ENCODE data around the gene RREB1. TPM values are rescaled to one million over a fixed set of nuclear protein-coding genes. Genes with fewer than 3 reads are reported as not detected.

Gene RREB1
- total and polyA plus RNA-seq, 2 of the 4 experiments (the other 2 are of a cell fraction) = 8.4 to 14.5 TPM

DNA sequence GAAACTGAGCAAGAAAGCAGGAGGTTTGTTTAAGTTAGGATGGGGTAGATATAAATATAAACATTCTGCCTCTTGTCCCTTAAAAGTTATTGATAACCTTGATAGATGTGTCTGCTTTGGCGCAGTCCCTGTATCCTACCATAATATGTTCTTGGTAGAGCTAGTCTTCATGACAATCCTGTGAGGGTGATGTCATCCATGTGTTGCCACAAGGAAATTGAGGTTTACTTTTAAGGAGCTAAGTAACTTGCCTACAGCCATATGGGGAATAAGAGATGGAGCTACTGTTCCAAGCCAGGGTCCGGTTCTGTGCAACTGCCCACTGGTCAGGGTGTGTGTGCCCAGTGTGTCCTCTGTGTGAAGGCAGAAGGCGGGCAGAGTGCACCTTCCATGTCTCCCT, 126.8 kb downstream of the RREB1 start:
- no peak for TF ChIP-seq RAD21 (IDR thresholded peaks at IDR 0.05; ENCODE audit: low read length)
- H3K4me3 ChIP-seq (ENCODE audit: insufficient read depth, low read depth, low read length) = no peak overlapping the region
- H3K9me1 ChIP-seq (ENCODE audit: insufficient read depth, low read length) = peaks cover 12% of the 10 kb centered on the region
- H3K4ac ChIP-seq (ENCODE audit: low read depth, low read length) = no peak overlapping the region
- no peak overlapping the region for H2BK20ac ChIP-seq (ENCODE audit: low read depth, low read length)
- peaks cover 40% of the 10 kb centered on the region for H3K36me3 ChIP-seq (ENCODE audit: control insufficient read depth, insufficient read depth, low read length)
- CTCF ChIA-PET = no interaction called here
- no peaks in the 10 kb centered on the region for H3K27me3 ChIP-seq (ENCODE audit: control insufficient read depth, insufficient read depth, low read length)
- H3K18ac ChIP-seq (ENCODE audit: low read depth, low read length) = no peak overlapping the region
- POLR2A ChIA-PET (ENCODE audit: unreplicated experiment) = no interaction called here
- no peaks in the 10 kb centered on the region for H3K9me3 ChIP-seq (ENCODE audit: control insufficient read depth, insufficient read depth, low read length)
- H3K27ac ChIP-seq (ENCODE audit: insufficient read depth, low read length) = no peak overlapping the region
- dilution Hi-C loops (cut with HindIII; ENCODE audit: low sequenced_read_pairs, unreplicated experiment) = no loop called here
- H3K56ac ChIP-seq (ENCODE audit: extremely low read depth, insufficient read depth, low read length) = no peak overlapping the region
- no peak overlapping the region for H3K9ac ChIP-seq (ENCODE audit: low read depth, low read length)
- in situ Hi-C loops (cut with MboI; ENCODE audit: low sequenced_read_pairs) = no loop called here
- H3K79me1 ChIP-seq (ENCODE audit: low read depth in 1 of 2, low read length in 2 of 2) = peaks cover 42 to 64% of the 10 kb centered on the region in 2 experiments
- H2BK15ac ChIP-seq (ENCODE audit: low read depth, low read length) = no peak overlapping the region
- BruUV-seq (replicated peaks) = no TSS peak
- ATAC-seq (ENCODE audit: low read depth) (peak; percentile 43), DNase-seq (peak; percentile 41)
- WGBS, 2 experiments (ENCODE audit: extremely low coverage in 2 of 2, insufficient read length in 1 of 2) = no CpG with 5 or more reads among the region's 3 CpGs
- no peak overlapping the region for H2BK5ac ChIP-seq (ENCODE audit: low read depth, low read length, poor library complexity, severe bottlenecking)
- H2AK9ac ChIP-seq (replicated peaks; ENCODE audit: low read depth, low read length, poor library complexity) = peak overlapping the region; percentile 29
- no peak overlapping the region for H4K8ac ChIP-seq (ENCODE audit: low read depth in 2 of 2, low read length in 2 of 2)
- H2BK120ac ChIP-seq (ENCODE audit: low read depth, low read length) = no peak overlapping the region
- no peak overlapping the region for H3K23ac ChIP-seq (ENCODE audit: low read depth, low read length)
- H3K4me2 ChIP-seq (ENCODE audit: low read depth, low read length) = no peak overlapping the region
- no peak overlapping the region for H4K5ac ChIP-seq (ENCODE audit: low read depth, low read length)
- intact Hi-C loops (cut with micrococcal nuclease) = loop anchor here (2.0 kb wide), 1 partner anchor 510 kb away; no protein-coding TSS in a partner anchor
- H4K91ac ChIP-seq (ENCODE audit: insufficient read depth, low read depth, low read length) = no peak overlapping the region
- no peak overlapping the region for H3K14ac ChIP-seq (replicated peaks; ENCODE audit: low read depth, low read length)
- no peak overlapping the region for H2AK5ac ChIP-seq (ENCODE audit: low read depth, low read length)
- H2AFZ ChIP-seq (replicated peaks; ENCODE audit: low read length, poor library complexity) = no peak overlapping the region
- peaks cover 33% of the 10 kb centered on the region; the same call in 1 of the 2 replicates for H4K20me1 ChIP-seq (ENCODE audit: insufficient read depth, low read length)
- peaks cover 5% of the 10 kb centered on the region for H3K4me1 ChIP-seq (ENCODE audit: control insufficient read depth, insufficient read depth, low read length)
